K562 (cell line): Measurements from ENCODE around the gene CHD3. TPM values are rescaled to one million over a fixed set of nuclear protein-coding genes. Genes with fewer than 3 reads are reported as not detected.

Experiments
- C11orf30 ChIP-seq: fragments of 450-650 bp; IDR thresholded peaks from 2 replicates; pipeline ENCODE4 v1.6.1; 2016; ENCODE audit warnings: low read depth, mild to moderate bottlenecking
- FOXA3 ChIP-seq, 2 experiments: fragments of 450-650 bp in 1 of 2; sonication (generic) in 1 of 2; formaldehyde crosslinking; IDR thresholded peaks in 1 of 2; conservative IDR thresholded peaks in 1 of 2; 2 replicates each; pipeline versions ENCODE4 v1.4.0 to v1.8.0; 2020 to 2022; ENCODE audit warnings: mild to moderate bottlenecking in 2 of 2, missing genetic modification reagents in 1 of 2
- FOXP4 ChIP-seq: sonication (generic); formaldehyde crosslinking; IDR thresholded peaks from 2 replicates; pipeline ENCODE4 v1.8.0; 2022; ENCODE audit warnings: mild to moderate bottlenecking, missing genetic modification reagents, borderline replicate concordance
- HSF4 ChIP-seq: fragments of 250-450 bp; sonication (Bioruptor Pico); IDR thresholded peaks from 2 replicates; pipeline ENCODE4 v2.1.2; 2022; ENCODE audit warnings: mild to moderate bottlenecking, moderate library complexity, borderline replicate concordance
- IRF9 ChIP-seq: fragments of 450-650 bp; IDR thresholded peaks from 2 replicates; pipeline ENCODE4 v1.6.1; 2016; ENCODE audit warnings: missing biosample characterization, missing genetic modification characterization
- JUND ChIP-seq, 2 experiments: IDR thresholded peaks; 2 replicates in 1 of 2; 3 replicates in 1 of 2; pipeline ENCODE4 v1.6.1; 2011; ENCODE audit warnings: borderline replicate concordance in 2 of 2, low read depth in 2 of 2, low read length in 2 of 2, improper control_type of control experiment in 1 of 2, missing biosample characterization in 1 of 2, missing genetic modification characterization in 1 of 2, missing genetic modification reagents in 1 of 2
- PHB ChIP-seq: fragments of 250-450 bp; sonication (Bioruptor Pico); IDR thresholded peaks from 2 replicates; pipeline ENCODE4 v1.5.0; 2021
- RFX5 ChIP-seq: IDR thresholded peaks from 2 replicates; pipeline ENCODE4 v1.6.1; 2011; ENCODE audit warnings: low read depth, mild to moderate bottlenecking, improper control_type of control experiment, low read length
- SAFB ChIP-seq: fragments of 200-400 bp; formaldehyde crosslinking; IDR thresholded peaks from 2 replicates; pipeline ENCODE4 v1.6.1; 2017; ENCODE audit warnings: low read depth, low read length, borderline replicate concordance
- SMARCE1 ChIP-seq: fragments of 450-650 bp; IDR thresholded peaks from 2 replicates; pipeline ENCODE4 v1.7.1; 2016; ENCODE audit warnings: mild to moderate bottlenecking
- SUPT5H ChIP-seq: fragments of 450-650 bp; IDR thresholded peaks from 2 replicates; pipeline ENCODE4 v1.6.1; 2016
- TAF1 ChIP-seq: IDR thresholded peaks from 2 replicates; pipeline ENCODE4 v1.6.1; 2011; ENCODE audit warnings: mild to moderate bottlenecking, low read length, moderate library complexity; ENCODE audit not compliant: insufficient read depth, control insufficient read depth, severe bottlenecking; ENCODE audit errors: extremely low read depth
- ZBTB40 ChIP-seq, 2 experiments: fragments of 450-650 bp in 1 of 2; sonication (generic) in 1 of 2; formaldehyde crosslinking in 1 of 2; IDR thresholded peaks; 2 replicates each; pipeline versions ENCODE4 v1.7.1 to v1.9.0; 2016 to 2022; ENCODE audit warnings: inconsistent platforms in 1 of 2, mild to moderate bottlenecking in 1 of 2, missing genetic modification reagents in 1 of 2
- polyA plus RNA-seq, 8 experiments: library from polyadenylated mRNA; depleted of rRNA in 4 of 8; stranded (reverse) in 5 of 8; unstranded in 3 of 8; fragments of >200 nt; fragmentation: Nextera tagmentation in 2 of 8; fragmentation: Illumina TruSeq in 1 of 8; extraction: Ambion mirVana in 2 of 8; extraction: Trizol in 1 of 8; gene quantifications; 2 replicates each; pipeline versions ENCODE4 v1.2.1 to v1.2.3, GENCODE V29; 2011 to 2014; ENCODE audit warnings: inconsistent platforms in 1 of 8, missing spikeins in 1 of 8
- total RNA-seq, 7 experiments: library from RNA; depleted of rRNA in 6 of 7; stranded (reverse); fragments of >200 nt in 6 of 7; fragmentation: Illumina TruSeq in 2 of 7; extraction: Trizol in 2 of 7; gene quantifications; 2 replicates each; pipeline versions ENCODE4 v1.2.1 to v1.2.3, GENCODE V29; 2011 to 2021; ENCODE audit warnings: low replicate concordance in 1 of 7

Gene CHD3
- total and polyA plus RNA-seq, 9 of the 15 experiments (the other 6 are each of a cell fraction or from before 2014, with no cell fraction given): 0.39 to 38.2 (median 21.2) TPM

GRCh38 chr17:7842380-7843256 is 46.0 kb upstream of the CHD3 start (continued):
- TF ChIP-seq ZBTB40 (IDR thresholded peaks at IDR 0.05): peak; percentile 58; the same call in 1 of the 2 replicates
- TF ChIP-seq ZBTB40 (CRISPR knock-in tag; IDR thresholded peaks at IDR 0.05): no peak
- no peak for TF ChIP-seq IRF9 (tag)
- 0 out of 2 replicates have a peak, but pooled peaks have one; percentile 18 for TF ChIP-seq PHB (CRISPR knock-in tag)
- TF ChIP-seq C11orf30: peak; percentile 86
- 0 out of 2 replicates have a peak, but pooled peaks have one; percentile 42 for TF ChIP-seq SAFB
- TF ChIP-seq FOXA3 (CRISPR knock-in tag; conservative IDR thresholded peaks at IDR 0.05 in 1 of 2, IDR thresholded peaks at IDR 0.05 in 1 of 2): 0 out of 4 replicates have a peak, but pooled peaks of 1 of the 2 experiments have one; percentile 20
- no peak for TF ChIP-seq RFX5
- no peak for TF ChIP-seq FOXP4
- TF ChIP-seq SMARCE1: peak; percentile 84
- no peak for TF ChIP-seq HSF4 (CRISPR knock-in tag)
- TF ChIP-seq SUPT5H: peak; percentile 52; the same call in 1 of the 2 replicates
- peak; percentile 35 for TF ChIP-seq TAF1
- TF ChIP-seq JUND (IDR thresholded peaks at IDR 0.05; ENCODE audit: borderline replicate concordance, low read depth, low read length): peak; percentile 55
- peak; percentile 60; the same call in 1 of the 3 replicates for TF ChIP-seq JUND (tag; IDR thresholded peaks at IDR 0.05; ENCODE audit: borderline replicate concordance, low read depth, low read length)
